Chondrocyte (in vitro differentiated cells): ENCODE data around the gene TOB2. TPM values are rescaled to one million over a fixed set of nuclear protein-coding genes. Genes with fewer than 3 reads are reported as not detected.
A peak's percentile ranks its signal among the peaks of the same experiment; 100 is the strongest.

Source experiments
- DNase-seq: peaks from one replicate; pipeline ENCODE4 v3.0.0; 2021; ENCODE audit warnings: mixed read lengths, low spot score
- H3K27ac Mint-ChIP-seq: one replicate; pipeline ENCODE4 v1.8.0; 2021; ENCODE audit warnings: mild to moderate bottlenecking, moderate library complexity, mixed read lengths; ENCODE audit not compliant: unreplicated experiment
- H3K27me3 Mint-ChIP-seq: 2 replicates; pipeline ENCODE4 v1.8.0; 2021; ENCODE audit warnings: low read depth, mixed read lengths
- H3K36me3 Mint-ChIP-seq: 2 replicates; pipeline ENCODE4 v1.8.0; 2021; ENCODE audit warnings: low read depth, mixed read lengths
- H3K4me1 Mint-ChIP-seq: 2 replicates; pipeline ENCODE4 v1.8.0; 2021; ENCODE audit warnings: low read depth, mild to moderate bottlenecking, mixed read lengths
- H3K4me3 Mint-ChIP-seq: one replicate; pipeline ENCODE4 v1.8.0; 2021; ENCODE audit warnings: mild to moderate bottlenecking, moderate library complexity, mixed read lengths; ENCODE audit not compliant: unreplicated experiment
- H3K9me3 Mint-ChIP-seq: 2 replicates; pipeline ENCODE4 v1.8.0; 2021; ENCODE audit warnings: low read depth, mixed read lengths
- total RNA-seq: library from RNA; stranded (reverse); gene quantifications from 3 replicates; pipeline ENCODE4 v1.2.1, GENCODE V29; 2021
- TF ChIP-seq, protein P1 (sequence below): fragments of 200-600 bp; sonication (generic); IDR thresholded peaks from 2 replicates; pipeline ENCODE4 v1.5.0; 2021; ENCODE audit warnings: antibody characterized with exemption, mild to moderate bottlenecking, moderate library complexity

The TOB2 gene
- total RNA-seq, 1 donor from 2014 or later = 37.7 TPM

DNA sequence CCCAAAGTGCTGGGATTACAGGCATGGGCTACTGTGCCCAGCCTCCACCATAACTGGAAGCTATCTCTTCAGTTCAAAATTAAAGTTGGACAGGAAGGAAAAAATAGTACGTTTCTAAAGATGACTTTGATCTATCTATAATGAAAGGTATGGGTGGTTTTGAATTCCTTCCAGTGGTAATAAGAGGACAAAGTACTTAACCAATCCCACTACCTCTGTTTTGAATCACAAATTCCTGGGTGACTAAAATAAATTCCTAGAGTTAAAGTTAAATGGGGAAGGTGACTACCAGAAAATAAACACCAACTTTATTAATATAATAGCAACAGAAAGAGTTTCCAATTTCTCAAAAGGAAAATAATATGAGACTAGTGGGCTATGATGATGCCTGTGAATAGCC, 12.8 kb upstream of the TOB2 start:
- Mint-ChIP-seq H3K27me3 (no peaks in the 10 kb centered on the region), H3K4me3 (no peak overlapping the region), H3K4me1 (no peaks in the 10 kb centered on the region), H3K36me3 (peaks cover 19% of the 10 kb centered on the region), H3K9me3 (no peaks in the 10 kb centered on the region), H3K27ac (no peak overlapping the region)
- TF ChIP-seq, protein P1, sequence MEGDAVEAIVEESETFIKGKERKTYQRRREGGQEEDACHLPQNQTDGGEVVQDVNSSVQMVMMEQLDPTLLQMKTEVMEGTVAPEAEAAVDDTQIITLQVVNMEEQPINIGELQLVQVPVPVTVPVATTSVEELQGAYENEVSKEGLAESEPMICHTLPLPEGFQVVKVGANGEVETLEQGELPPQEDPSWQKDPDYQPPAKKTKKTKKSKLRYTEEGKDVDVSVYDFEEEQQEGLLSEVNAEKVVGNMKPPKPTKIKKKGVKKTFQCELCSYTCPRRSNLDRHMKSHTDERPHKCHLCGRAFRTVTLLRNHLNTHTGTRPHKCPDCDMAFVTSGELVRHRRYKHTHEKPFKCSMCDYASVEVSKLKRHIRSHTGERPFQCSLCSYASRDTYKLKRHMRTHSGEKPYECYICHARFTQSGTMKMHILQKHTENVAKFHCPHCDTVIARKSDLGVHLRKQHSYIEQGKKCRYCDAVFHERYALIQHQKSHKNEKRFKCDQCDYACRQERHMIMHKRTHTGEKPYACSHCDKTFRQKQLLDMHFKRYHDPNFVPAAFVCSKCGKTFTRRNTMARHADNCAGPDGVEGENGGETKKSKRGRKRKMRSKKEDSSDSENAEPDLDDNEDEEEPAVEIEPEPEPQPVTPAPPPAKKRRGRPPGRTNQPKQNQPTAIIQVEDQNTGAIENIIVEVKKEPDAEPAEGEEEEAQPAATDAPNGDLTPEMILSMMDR = no peak
- DNase-seq = no peak

DNA sequence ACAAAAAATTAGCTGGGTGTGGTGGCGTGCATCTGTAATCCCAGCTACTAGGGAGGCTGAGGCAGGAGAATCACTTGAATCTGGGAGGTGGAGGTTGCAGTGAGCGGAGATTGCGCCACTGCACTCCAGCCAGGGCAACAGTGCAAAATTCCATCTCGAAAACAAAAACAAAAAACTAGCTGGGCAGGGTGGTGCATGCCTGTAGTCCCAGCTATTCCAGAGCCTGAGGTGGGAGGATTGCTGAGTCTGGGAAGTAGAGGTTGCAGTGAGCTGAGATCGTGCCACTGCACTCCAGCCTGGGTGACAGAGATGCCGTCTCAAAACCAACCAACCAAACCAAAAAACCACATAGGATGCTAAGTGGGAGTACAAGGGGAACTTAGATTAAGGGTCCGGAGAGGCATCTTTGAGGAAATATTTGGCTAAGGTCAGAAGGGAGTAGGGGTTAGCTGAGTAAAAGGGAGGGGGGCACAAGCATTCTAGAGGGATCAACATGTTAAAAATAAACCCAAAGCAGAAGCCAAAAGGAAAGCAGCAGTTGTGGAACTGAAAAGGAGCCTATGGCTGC, 11.6 kb upstream of the TOB2 start:
- H3K9me3 Mint-ChIP-seq = no peaks in the 10 kb centered on the region
- no peaks in the 10 kb centered on the region for H3K4me1 Mint-ChIP-seq
- H3K27ac Mint-ChIP-seq = no peak overlapping the region
- peak; percentile 13 for DNase-seq
- H3K27me3 Mint-ChIP-seq = no peaks in the 10 kb centered on the region
- H3K36me3 Mint-ChIP-seq = peaks cover 14% of the 10 kb centered on the region
- no peak overlapping the region for H3K4me3 Mint-ChIP-seq
- TF ChIP-seq, protein P1 = no peak

DNA sequence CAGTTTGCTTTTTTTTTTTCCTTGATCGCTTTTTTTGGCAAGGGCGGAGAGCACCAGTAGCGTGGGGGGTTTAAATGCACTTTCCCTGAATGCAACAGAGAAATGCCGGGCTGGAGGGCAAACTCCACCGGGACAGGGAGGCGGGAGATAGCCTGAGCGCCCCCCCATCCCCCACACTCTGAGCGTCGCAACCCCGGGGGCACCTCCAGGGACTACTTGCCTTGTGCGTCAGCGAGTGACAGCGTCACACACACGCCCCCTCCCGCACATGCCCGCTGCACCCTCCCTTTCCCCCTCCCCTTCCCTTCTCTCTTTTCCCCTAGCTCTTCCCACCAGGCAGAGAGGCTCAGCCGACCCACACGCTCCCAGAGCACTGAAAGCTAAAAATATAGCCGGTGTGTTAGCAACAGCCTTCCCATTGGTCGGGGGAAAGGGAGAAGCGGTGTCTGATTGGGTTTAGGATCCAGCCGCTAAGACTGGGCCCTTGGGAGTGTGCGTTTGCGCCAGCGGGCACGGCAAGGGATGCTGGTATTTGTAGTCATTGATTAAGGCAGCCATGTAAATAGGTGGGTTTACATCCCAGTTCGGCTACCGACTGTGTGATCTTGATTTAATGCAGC, 1.7 kb upstream of the TOB2 start:
- H3K27me3 Mint-ChIP-seq = no peaks in the 10 kb centered on the region
- H3K4me3 Mint-ChIP-seq = peak overlapping the region; percentile 97
- H3K27ac Mint-ChIP-seq = peak overlapping the region; percentile 99
- H3K9me3 Mint-ChIP-seq = no peaks in the 10 kb centered on the region
- H3K36me3 Mint-ChIP-seq = peaks cover 2% of the 10 kb centered on the region
- H3K4me1 Mint-ChIP-seq = peaks cover 18% of the 10 kb centered on the region
- TF ChIP-seq, protein P1 = no peak
- DNase-seq = peak; percentile 95

DNA sequence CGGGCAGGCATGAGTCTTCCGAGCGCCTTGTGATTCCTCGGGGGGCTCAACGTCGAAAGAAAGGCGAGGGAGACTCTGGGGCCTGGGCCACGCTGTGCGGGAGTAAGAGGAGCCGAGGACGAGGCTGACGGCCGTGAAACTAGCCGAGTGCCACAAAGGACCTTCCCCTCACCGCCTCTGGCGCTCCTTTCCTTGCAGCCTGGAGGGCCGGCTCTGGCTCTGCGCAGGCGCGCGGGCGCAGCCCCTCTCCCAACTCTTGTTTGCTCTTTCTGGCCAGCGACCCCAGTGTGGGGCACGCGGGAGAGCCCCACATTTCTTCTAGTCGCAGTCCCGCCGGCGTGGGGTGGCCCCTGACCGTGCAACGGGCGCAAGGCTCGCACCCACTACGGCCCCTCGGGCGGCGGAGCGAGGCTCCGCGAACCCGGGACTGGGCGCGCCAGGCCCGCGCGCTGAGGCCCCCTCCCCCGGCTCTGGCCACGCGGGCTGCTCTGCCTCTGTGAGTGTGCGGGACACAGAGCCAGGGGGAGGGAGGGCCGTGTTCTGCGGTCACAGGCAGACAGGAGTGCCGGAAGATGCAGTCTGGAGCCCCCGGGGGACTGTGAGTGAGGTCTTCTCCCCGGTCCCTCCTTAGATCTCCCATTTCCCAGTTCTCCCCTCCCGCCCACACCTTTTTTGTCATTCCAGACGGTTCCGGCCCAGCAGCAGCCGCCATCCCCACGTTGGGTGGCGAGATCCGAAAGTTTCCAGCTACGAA, 1.0 kb upstream of the TOB2 start:
- Mint-ChIP-seq H3K9me3 (no peaks in the 10 kb centered on the region), H3K27ac (peak overlapping the region; percentile 99), H3K4me3 (peak overlapping the region; percentile 97), H3K4me1 (peaks cover 25% of the 10 kb centered on the region), H3K27me3 (no peaks in the 10 kb centered on the region), H3K36me3 (peaks cover 2% of the 10 kb centered on the region)
- DNase-seq = peak; percentile 95
- TF ChIP-seq, protein P1 = no peak

DNA sequence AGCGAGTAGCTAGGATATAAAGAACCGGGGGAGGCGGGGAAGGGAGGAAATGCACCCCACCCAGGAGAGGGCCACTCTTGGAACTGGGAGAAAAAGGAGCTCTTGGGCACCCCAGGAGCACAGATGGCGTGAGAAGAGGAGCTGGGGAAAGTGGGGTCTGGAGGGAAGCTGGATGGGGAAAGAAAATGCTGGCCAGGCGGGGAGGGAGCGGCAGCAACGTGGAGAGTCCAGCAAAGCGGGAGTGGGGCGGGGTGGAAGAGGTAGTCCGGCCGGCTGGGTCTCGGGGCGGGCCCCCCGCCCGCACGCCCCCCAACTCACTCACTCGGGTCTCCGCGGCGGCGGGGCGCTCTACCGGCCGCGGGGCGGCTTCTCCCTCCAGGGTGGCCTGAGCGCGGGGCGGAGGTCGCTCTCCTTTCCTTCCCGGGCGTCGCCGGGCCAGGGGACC, 522 bp downstream of the TOB2 start:
- no peaks in the 10 kb centered on the region for H3K27me3 Mint-ChIP-seq
- no peaks in the 10 kb centered on the region for H3K9me3 Mint-ChIP-seq
- TF ChIP-seq, protein P1 = no peak
- H3K4me3 Mint-ChIP-seq = peak overlapping the region; percentile 97
- H3K4me1 Mint-ChIP-seq = peaks cover 36% of the 10 kb centered on the region
- H3K36me3 Mint-ChIP-seq = peaks cover 2% of the 10 kb centered on the region
- H3K27ac Mint-ChIP-seq = peak overlapping the region; percentile 98
- DNase-seq = peak; percentile 84
